GM12878 (cell line): ENCODE data around the gene RPS6KA3. TPM values are rescaled to one million over a fixed set of nuclear protein-coding genes. Genes with fewer than 3 reads are reported as not detected.

ENCODE experiments used
- BACH1 ChIP-seq: fragments of 450-650 bp; IDR thresholded peaks from 2 replicates; pipeline ENCODE4 v1.6.1; 2017; ENCODE audit warnings: mild to moderate bottlenecking, borderline replicate concordance
- BHLHE40 ChIP-seq, 2 experiments: fragments of 450-650 bp in 1 of 2; IDR thresholded peaks; 2 replicates each; pipeline ENCODE4 v1.6.1; 2011 to 2017; ENCODE audit warnings: low read depth in 2 of 2, borderline replicate concordance in 1 of 2, improper control_type of control experiment in 1 of 2, low read length in 1 of 2, mild to moderate bottlenecking in 1 of 2
- BMI1 ChIP-seq: fragments of 450-650 bp; IDR thresholded peaks from 2 replicates; pipeline ENCODE4 v1.6.1; 2016; ENCODE audit warnings: mild to moderate bottlenecking, moderate library complexity, borderline replicate concordance
- CBX3 ChIP-seq: fragments of 200-600 bp; sonication (generic); IDR thresholded peaks from 2 replicates; pipeline ENCODE4 v1.6.1; 2016; ENCODE audit warnings: low read depth, borderline replicate concordance
- CHD4 ChIP-seq: fragments of 200-600 bp; sonication (generic); IDR thresholded peaks from 2 replicates; pipeline ENCODE4 v1.6.1; 2016; ENCODE audit warnings: mild to moderate bottlenecking
- E2F4 ChIP-seq: IDR thresholded peaks from 2 replicates; pipeline ENCODE4 v1.6.1; 2012; ENCODE audit warnings: low read depth, low read length, improper control_type of control experiment
- EP300 ChIP-seq, 2 experiments: fragments of 150-350 bp in 1 of 2; IDR thresholded peaks; 2 replicates each; pipeline ENCODE4 v1.6.1; 2011 to 2012; ENCODE audit warnings: low read depth in 2 of 2, low read length in 2 of 2, borderline replicate concordance in 1 of 2, improper control_type of control experiment in 1 of 2, inconsistent platforms in 1 of 2; ENCODE audit not compliant: control insufficient read depth in 1 of 2
- FOS ChIP-seq: IDR thresholded peaks from 3 replicates; pipeline ENCODE4 v1.6.1; 2011; ENCODE audit warnings: borderline replicate concordance; ENCODE audit not compliant: insufficient read length; ENCODE audit errors: extremely low read depth
- GATAD2B ChIP-seq: fragments of 450-650 bp; conservative IDR thresholded peaks from 2 replicates; pipeline ENCODE4 v1.6.1; 2017; ENCODE audit warnings: low read depth, mild to moderate bottlenecking, moderate library complexity
- HCFC1 ChIP-seq: fragments of 150-350 bp; IDR thresholded peaks from 2 replicates; pipeline ENCODE4 v1.6.1; 2014; ENCODE audit warnings: low read length
- JUNB ChIP-seq: IDR thresholded peaks from 2 replicates; pipeline ENCODE4 v1.6.1; 2016; ENCODE audit warnings: antibody characterized with exemption, mild to moderate bottlenecking
- MLLT1 ChIP-seq: fragments of 450-650 bp; IDR thresholded peaks from 2 replicates; pipeline ENCODE4 v1.6.1; 2016; ENCODE audit warnings: mild to moderate bottlenecking
- MXI1 ChIP-seq: fragments of 150-350 bp; IDR thresholded peaks from 2 replicates; pipeline ENCODE4 v1.6.1; 2011; ENCODE audit warnings: low read depth, mild to moderate bottlenecking, inconsistent platforms, low read length, improper control_type of control experiment
- NFIC ChIP-seq: IDR thresholded peaks from 2 replicates; pipeline ENCODE4 v1.6.1; 2012; ENCODE audit warnings: low read depth, mild to moderate bottlenecking, inconsistent platforms, low read length, moderate library complexity
- NR2C2 ChIP-seq: IDR thresholded peaks from 2 replicates; pipeline ENCODE4 v1.6.1; 2011; ENCODE audit warnings: borderline replicate concordance, low read depth; ENCODE audit not compliant: control insufficient read depth, insufficient read length
- PBX3 ChIP-seq: IDR thresholded peaks from 2 replicates; pipeline ENCODE4 v1.6.1; 2011; ENCODE audit warnings: mild to moderate bottlenecking, low read depth, low read length, moderate library complexity; ENCODE audit not compliant: insufficient replicate concordance
- REST ChIP-seq: IDR thresholded peaks from 2 replicates; pipeline ENCODE4 v1.6.1; 2012; ENCODE audit warnings: mild to moderate bottlenecking, low read depth, low read length
- SPI1 ChIP-seq: IDR thresholded peaks from 2 replicates; pipeline ENCODE4 v1.6.1; 2011; ENCODE audit warnings: low read depth, mild to moderate bottlenecking, low read length, moderate library complexity, borderline replicate concordance; ENCODE audit not compliant: insufficient read depth
- TCF3 ChIP-seq: IDR thresholded peaks from 2 replicates; pipeline ENCODE4 v1.6.1; 2012; ENCODE audit warnings: low read depth, mild to moderate bottlenecking, low read length, borderline replicate concordance; ENCODE audit not compliant: insufficient read depth
- WRNIP1 ChIP-seq: IDR thresholded peaks from 2 replicates; pipeline ENCODE4 v1.6.1; 2011; ENCODE audit warnings: low read depth, low read length, improper control_type of control experiment, borderline replicate concordance
- ZNF217 ChIP-seq: fragments of 450-650 bp; IDR thresholded peaks from 2 replicates; pipeline ENCODE4 v1.6.1; 2017; ENCODE audit warnings: antibody characterized with exemption, mild to moderate bottlenecking
- ZSCAN29 ChIP-seq: fragments of 450-650 bp; IDR thresholded peaks from 2 replicates; pipeline ENCODE4 v1.6.1; 2017; ENCODE audit warnings: mild to moderate bottlenecking, moderate library complexity
- polyA plus RNA-seq, 11 experiments: library from polyadenylated mRNA; depleted of rRNA in 4 of 11; unstranded in 6 of 11; stranded (reverse) in 5 of 11; fragments of >200 nt; fragmentation: Nextera tagmentation in 4 of 11; fragmentation: Illumina TruSeq in 1 of 11; extraction: Ambion mirVana in 4 of 11; extraction: Trizol in 1 of 11; gene quantifications; 1 replicate in 1 of 11; 2 replicates in 10 of 11; pipeline versions ENCODE4 v1.2.1 to v1.2.3, GENCODE V29; 2011 to 2016; ENCODE audit warnings: inconsistent platforms in 2 of 11, missing spikeins in 2 of 11, low read depth in 1 of 11
- total RNA-seq, 4 experiments: library from RNA; depleted of rRNA in 3 of 4; stranded (reverse); fragments of >200 nt in 3 of 4; fragmentation: Illumina TruSeq in 1 of 4; extraction: Trizol in 1 of 4; gene quantifications; 2 replicates each; pipeline versions ENCODE4 v1.2.1 to v1.2.3, GENCODE V29; 2013 to 2021

RPS6KA3 gene
- total and polyA plus RNA-seq, 10 of the 15 experiments (the other 5 are each of a cell fraction or from before 2014, with no cell fraction given) = 2.8 to 35.6 (median 15.8) TPM

- TF ChIP-seq REST (no peak), TCF3 (no peak), EP300 (IDR thresholded peaks at IDR 0.05; ENCODE audit: borderline replicate concordance in 1 of 2, control insufficient read depth in 1 of 2, low read depth in 2 of 2, low read length in 2 of 2) (no peak), SPI1 (peak; percentile 34; the same call in 1 of the 2 replicates), MXI1 (no peak), E2F4 (no peak), PBX3 (peak; percentile 72), HCFC1 (0 out of 2 replicates have a peak, but pooled peaks have one; percentile 10), BMI1 (no peak), BACH1 (no peak), CHD4 (no peak), FOS (no peak), NFIC (no peak), ZSCAN29 (no peak), BHLHE40 (IDR thresholded peaks at IDR 0.05; ENCODE audit: borderline replicate concordance in 1 of 2, low read depth in 2 of 2, low read length in 1 of 2) (peak in 1 of 2 experiments; percentile 44; a peak in 1 of 4 replicates), NR2C2 (no peak), ZNF217 (no peak), JUNB (no peak), GATAD2B (no peak), CBX3 (no peak), WRNIP1 (no peak), MLLT1 (peak; percentile 51; the same call in 1 of the 2 replicates)
These were observed at the start of gene RPS6KA3 (continued) for GRCh38 chrX:20266810-20267606.
